Measurements from ENCODE around the gene WDR54. TPM values are rescaled to one million over a fixed set of nuclear protein-coding genes. Genes with fewer than 3 reads are reported as not detected.

The WDR54 gene
- total RNA-seq, 1 donor from 2014 or later: 11.2 TPM

DNA sequence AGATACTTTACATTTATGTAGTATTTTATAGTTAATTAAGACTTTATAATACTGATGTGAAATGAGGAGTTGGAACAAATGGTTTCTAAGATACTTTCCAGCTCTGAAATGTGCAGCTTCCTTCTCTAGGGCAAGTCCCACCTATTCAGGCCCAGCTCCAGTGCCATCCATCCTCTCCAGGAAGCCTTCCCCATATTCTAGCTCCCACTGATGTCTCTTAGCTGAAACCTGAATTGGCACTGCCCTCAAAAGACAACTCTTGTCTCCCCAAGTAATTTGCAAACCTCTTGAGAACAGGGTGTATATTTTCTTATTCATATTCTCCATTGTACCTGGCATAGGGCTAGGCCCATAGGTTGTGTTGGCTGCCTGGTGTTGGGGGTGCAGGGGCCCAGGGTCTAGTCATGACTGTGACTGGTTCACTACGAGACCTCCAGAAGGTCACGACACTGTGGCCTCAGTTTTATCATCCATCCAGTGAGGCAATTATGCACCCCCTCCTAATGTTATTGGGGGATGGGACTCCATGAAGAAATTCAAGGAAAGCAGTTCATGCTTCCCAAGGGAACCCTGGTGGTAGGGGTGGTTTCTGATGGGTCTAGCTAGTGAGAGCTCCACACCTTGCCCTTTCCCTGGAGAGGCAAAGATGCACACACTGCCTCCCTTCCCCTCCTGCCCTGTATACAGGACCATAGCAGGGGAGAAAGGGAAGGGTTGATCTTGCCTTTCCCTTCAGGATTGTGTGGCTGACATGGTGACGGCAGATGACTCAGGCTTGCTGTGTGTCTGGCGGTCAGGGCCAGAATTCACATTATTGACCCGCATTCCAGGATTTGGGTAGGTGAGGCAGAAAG, 2.8 kb downstream of the WDR54 start:
- H3K4me1 Mint-ChIP-seq (ENCODE audit: low read depth): peaks cover 12% of the 10 kb centered on the region
- H3K27ac Mint-ChIP-seq (ENCODE audit: unreplicated experiment): no peak overlapping the region
- no peak overlapping the region for H3K4me3 Mint-ChIP-seq (ENCODE audit: unreplicated experiment)
- DNase-seq (ENCODE audit: low spot score): no peak
- H3K36me3 Mint-ChIP-seq (ENCODE audit: low read depth): peaks cover 24% of the 10 kb centered on the region
- TF ChIP-seq, protein P1, sequence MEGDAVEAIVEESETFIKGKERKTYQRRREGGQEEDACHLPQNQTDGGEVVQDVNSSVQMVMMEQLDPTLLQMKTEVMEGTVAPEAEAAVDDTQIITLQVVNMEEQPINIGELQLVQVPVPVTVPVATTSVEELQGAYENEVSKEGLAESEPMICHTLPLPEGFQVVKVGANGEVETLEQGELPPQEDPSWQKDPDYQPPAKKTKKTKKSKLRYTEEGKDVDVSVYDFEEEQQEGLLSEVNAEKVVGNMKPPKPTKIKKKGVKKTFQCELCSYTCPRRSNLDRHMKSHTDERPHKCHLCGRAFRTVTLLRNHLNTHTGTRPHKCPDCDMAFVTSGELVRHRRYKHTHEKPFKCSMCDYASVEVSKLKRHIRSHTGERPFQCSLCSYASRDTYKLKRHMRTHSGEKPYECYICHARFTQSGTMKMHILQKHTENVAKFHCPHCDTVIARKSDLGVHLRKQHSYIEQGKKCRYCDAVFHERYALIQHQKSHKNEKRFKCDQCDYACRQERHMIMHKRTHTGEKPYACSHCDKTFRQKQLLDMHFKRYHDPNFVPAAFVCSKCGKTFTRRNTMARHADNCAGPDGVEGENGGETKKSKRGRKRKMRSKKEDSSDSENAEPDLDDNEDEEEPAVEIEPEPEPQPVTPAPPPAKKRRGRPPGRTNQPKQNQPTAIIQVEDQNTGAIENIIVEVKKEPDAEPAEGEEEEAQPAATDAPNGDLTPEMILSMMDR (IDR thresholded peaks at IDR 0.05): no peak
- no peaks in the 10 kb centered on the region for H3K27me3 Mint-ChIP-seq (ENCODE audit: low read depth)
- no peaks in the 10 kb centered on the region for H3K9me3 Mint-ChIP-seq (ENCODE audit: low read depth)

DNA sequence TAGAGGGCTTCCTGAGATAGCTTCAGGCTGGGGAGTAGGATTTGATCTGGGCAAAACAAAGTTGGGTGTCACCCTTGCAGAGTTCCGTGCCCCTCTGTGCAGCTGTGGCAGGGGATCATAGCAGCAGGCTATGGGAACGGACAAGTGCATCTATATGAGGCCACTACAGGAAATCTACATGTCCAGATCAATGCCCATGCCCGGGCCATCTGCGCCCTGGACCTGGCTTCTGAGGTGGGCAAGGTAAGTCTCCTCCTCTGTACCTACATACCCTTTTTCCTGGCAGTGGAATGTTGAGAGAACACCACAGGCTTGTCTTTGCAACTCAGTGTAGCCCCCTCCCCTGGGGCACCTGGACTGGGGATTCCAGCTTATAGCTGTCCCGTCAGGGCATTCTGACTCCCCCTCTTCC, 3.5 kb downstream of the WDR54 start:
- TF ChIP-seq, protein P1 (IDR thresholded peaks at IDR 0.05): no peak

DNA sequence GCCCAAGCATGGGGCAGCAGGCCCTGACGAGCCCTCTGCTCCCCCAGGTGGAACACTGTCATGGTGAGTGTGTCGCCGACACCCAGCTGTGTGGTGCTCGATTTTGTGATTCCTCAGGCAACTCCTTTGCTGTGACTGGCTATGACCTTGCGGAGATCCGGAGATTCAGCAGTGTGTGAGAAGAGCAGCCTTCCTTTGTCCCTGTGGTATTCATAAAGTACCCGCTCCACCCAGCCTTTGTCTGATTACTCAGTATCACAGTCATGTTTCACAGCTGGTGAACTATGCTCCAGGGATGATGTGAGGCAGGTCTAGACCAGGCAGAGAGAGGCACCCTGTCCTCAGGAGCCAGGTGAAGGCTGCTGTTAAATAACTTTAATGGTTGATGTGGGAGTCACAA, 4.0 kb downstream of the WDR54 start:
- Mint-ChIP-seq H3K4me3 (ENCODE audit: unreplicated experiment) (no peak overlapping the region), H3K27me3 (ENCODE audit: low read depth) (no peaks in the 10 kb centered on the region), H3K9me3 (ENCODE audit: low read depth) (no peaks in the 10 kb centered on the region), H3K27ac (ENCODE audit: unreplicated experiment) (no peak overlapping the region), H3K4me1 (ENCODE audit: low read depth) (peaks cover 12% of the 10 kb centered on the region), H3K36me3 (ENCODE audit: low read depth) (peaks cover 30% of the 10 kb centered on the region)
- TF ChIP-seq, protein P1 (IDR thresholded peaks at IDR 0.05): no peak
- no peak for DNase-seq (ENCODE audit: low spot score)

More for the DNA sequence above, 3.5 kb downstream of the WDR54 start:
- no peak for DNase-seq (ENCODE audit: low spot score)
- Mint-ChIP-seq H3K27me3 (ENCODE audit: low read depth) (no peaks in the 10 kb centered on the region), H3K27ac (ENCODE audit: unreplicated experiment) (no peak overlapping the region), H3K4me1 (ENCODE audit: low read depth) (peaks cover 12% of the 10 kb centered on the region), H3K4me3 (ENCODE audit: unreplicated experiment) (no peak overlapping the region), H3K36me3 (ENCODE audit: low read depth) (peaks cover 27% of the 10 kb centered on the region), H3K9me3 (ENCODE audit: low read depth) (no peaks in the 10 kb centered on the region)

DNA sequence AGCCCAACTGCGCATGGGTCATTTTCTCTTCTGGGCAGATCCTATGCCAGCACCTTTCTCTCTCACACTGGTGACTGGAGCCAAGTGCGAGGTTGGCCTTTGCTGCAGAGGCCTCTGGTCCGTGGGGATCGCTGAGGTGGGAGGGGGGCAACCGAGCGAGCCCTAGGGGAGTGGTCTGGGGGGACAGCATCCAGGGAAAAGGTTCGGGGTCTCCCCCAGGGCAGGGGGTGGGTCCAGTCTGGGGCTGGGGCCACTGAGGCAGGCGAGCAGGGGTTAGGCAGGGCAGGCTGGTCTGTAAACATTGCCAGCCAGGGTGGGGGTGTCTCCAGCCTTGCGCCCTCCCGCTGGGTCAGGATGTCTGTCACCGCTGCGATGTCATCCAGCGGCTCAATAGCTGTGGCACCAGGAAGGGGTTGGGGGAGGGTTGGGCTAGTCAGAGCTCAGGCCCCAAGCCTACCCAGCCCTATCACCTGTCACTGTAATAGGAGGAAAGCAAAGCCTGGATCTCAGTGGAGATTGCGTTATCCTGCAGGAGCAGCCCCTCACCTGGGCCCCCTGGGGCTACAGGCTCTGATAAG, 4.7 kb downstream of the WDR54 start:
- no peak for DNase-seq (ENCODE audit: low spot score)
- no peak overlapping the region for H3K27ac Mint-ChIP-seq (ENCODE audit: unreplicated experiment)
- H3K27me3 Mint-ChIP-seq (ENCODE audit: low read depth): no peaks in the 10 kb centered on the region
- no peaks in the 10 kb centered on the region for H3K9me3 Mint-ChIP-seq (ENCODE audit: low read depth)
- H3K36me3 Mint-ChIP-seq (ENCODE audit: low read depth): peaks cover 32% of the 10 kb centered on the region
- no peak overlapping the region for H3K4me3 Mint-ChIP-seq (ENCODE audit: unreplicated experiment)
- peaks cover 8% of the 10 kb centered on the region for H3K4me1 Mint-ChIP-seq (ENCODE audit: low read depth)
- TF ChIP-seq, protein P1 (IDR thresholded peaks at IDR 0.05): no peak

DNA sequence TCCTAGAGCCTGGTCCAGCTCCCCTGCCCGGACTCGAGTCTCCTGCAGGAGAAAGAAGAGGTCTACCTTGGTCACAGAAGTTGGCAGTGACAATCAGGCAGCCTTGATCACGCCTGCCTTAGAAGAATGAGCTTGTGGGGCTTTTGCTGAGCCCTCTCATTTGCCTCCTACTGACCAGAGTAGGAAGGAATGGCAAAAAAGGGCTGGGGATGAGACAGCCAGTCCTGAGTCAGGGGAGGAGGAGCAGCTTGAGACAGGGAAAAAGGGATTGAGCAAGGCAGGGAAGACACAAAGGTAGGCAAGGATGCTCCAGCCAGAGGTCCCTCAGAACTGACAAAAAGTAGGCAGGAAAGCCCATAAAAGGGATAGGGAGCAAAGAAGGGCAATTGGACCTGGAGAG, 6.0 kb downstream of the WDR54 start:
- no peak for DNase-seq (ENCODE audit: low spot score)
- Mint-ChIP-seq H3K4me1 (ENCODE audit: low read depth) (no peaks in the 10 kb centered on the region), H3K27me3 (ENCODE audit: low read depth) (no peaks in the 10 kb centered on the region), H3K4me3 (ENCODE audit: unreplicated experiment) (no peak overlapping the region), H3K36me3 (ENCODE audit: low read depth) (peaks cover 36% of the 10 kb centered on the region), H3K9me3 (ENCODE audit: low read depth) (no peaks in the 10 kb centered on the region), H3K27ac (ENCODE audit: unreplicated experiment) (no peak overlapping the region)
- TF ChIP-seq, protein P1 (IDR thresholded peaks at IDR 0.05): no peak
